CD14-positive monocyte (primary cell): ENCODE data around the gene JMJD7. TPM values are rescaled to one million over a fixed set of nuclear protein-coding genes. Genes with fewer than 3 reads are reported as not detected.

Experiments
- DNase-seq, 3 donors: peaks; one replicate each; pipeline ENCODE4 v3.0.0-alpha.2; 2011 to 2022
- H2AFZ ChIP-seq: 2 replicates; pipeline ENCODE4 v1.6.0; 2012; ENCODE audit warnings: mild to moderate bottlenecking, low read depth, low read length, inconsistent platforms; ENCODE audit not compliant: insufficient read depth, poor library complexity, severe bottlenecking
- H3K27ac ChIP-seq, 2 donors: 1 replicate in 1 of 2; 2 replicates in 1 of 2; pipeline ENCODE4 v1.5.1; 2012 to 2013; ENCODE audit warnings: low read length in 2 of 2, control low read depth in 1 of 2, inconsistent platforms in 1 of 2, low read depth in 1 of 2, mild to moderate bottlenecking in 1 of 2
- H3K27me3 ChIP-seq, 2 donors: one replicate each; pipeline versions ENCODE4 v1.6.0 to v1.6.1; 2011 to 2013; ENCODE audit warnings: low read length in 2 of 2; ENCODE audit not compliant: control insufficient read depth in 2 of 2, insufficient read depth in 2 of 2
- H3K36me3 ChIP-seq, 2 donors: replicated peaks in 1 of 2; 1 replicate in 1 of 2; 2 replicates in 1 of 2; pipeline versions ENCODE4 v1.5.1 to v1.6.1; 2012 to 2013; ENCODE audit warnings: low read length in 2 of 2, control low read depth in 1 of 2, inconsistent platforms in 1 of 2, mild to moderate bottlenecking in 1 of 2; ENCODE audit not compliant: insufficient read depth in 2 of 2, control insufficient read depth in 1 of 2
- H3K4me1 ChIP-seq, 2 donors: 1 replicate in 1 of 2; 2 replicates in 1 of 2; pipeline versions ENCODE4 v1.5.1 to v1.6.1; 2012 to 2013; ENCODE audit warnings: low read length in 2 of 2, control low read depth in 1 of 2, inconsistent platforms in 1 of 2, mild to moderate bottlenecking in 1 of 2, moderate library complexity in 1 of 2; ENCODE audit not compliant: insufficient read depth in 2 of 2, control insufficient read depth in 1 of 2
- H3K4me2 ChIP-seq: replicated peaks from 2 replicates; pipeline ENCODE3; 2012; ENCODE audit warnings: low read length, moderate library complexity, mild to moderate bottlenecking; ENCODE audit not compliant: poor library complexity, severe bottlenecking; ENCODE audit errors: extremely low read depth
- H3K4me3 ChIP-seq, 3 experiments: fragments of 200-600 bp in 1 of 3; sonication (generic) in 1 of 3; replicated peaks in 1 of 3; 1 replicate in 2 of 3; 2 replicates in 1 of 3; pipeline ENCODE4 v1.5.1; 2011 to 2013; ENCODE audit warnings: low read length in 3 of 3, mild to moderate bottlenecking in 3 of 3, control low read depth in 2 of 3, low read depth in 2 of 3, inconsistent platforms in 1 of 3, moderate library complexity in 1 of 3
- H3K79me2 ChIP-seq: 2 replicates; pipeline ENCODE4 v1.6.0; 2012; ENCODE audit warnings: mild to moderate bottlenecking, control low read depth, inconsistent platforms, low read length, moderate library complexity; ENCODE audit not compliant: insufficient read depth
- H3K9ac ChIP-seq: 2 replicates; pipeline ENCODE4 v1.6.0; 2017; ENCODE audit warnings: low read length, mild to moderate bottlenecking; ENCODE audit not compliant: insufficient read depth, poor library complexity, severe bottlenecking
- H3K9me3 ChIP-seq, 2 donors: replicated peaks in 1 of 2; 1 replicate in 1 of 2; 2 replicates in 1 of 2; pipeline versions ENCODE4 v1.5.1 to v1.6.1; 2012 to 2013; ENCODE audit warnings: low read length in 2 of 2, control low read depth in 1 of 2; ENCODE audit not compliant: control insufficient read depth in 1 of 2, insufficient read depth in 1 of 2
- H4K20me1 ChIP-seq: 2 replicates; pipeline ENCODE4 v1.6.0; 2012; ENCODE audit warnings: mild to moderate bottlenecking, low read length, control low read depth, moderate library complexity; ENCODE audit not compliant: insufficient read depth
- H3K27ac Mint-ChIP-seq, 7 donors: one replicate each; pipeline ENCODE4 v1.8.0; 2020; ENCODE audit warnings: mild to moderate bottlenecking in 7 of 7, mixed read lengths in 7 of 7, moderate library complexity in 6 of 7, inconsistent platforms in 2 of 7
- H3K27me3 Mint-ChIP-seq, 3 donors: one replicate each; pipeline ENCODE4 v1.8.0; 2021 to 2022; ENCODE audit warnings: low read depth in 3 of 3, mild to moderate bottlenecking in 3 of 3, mixed read lengths in 3 of 3, moderate library complexity in 3 of 3, inconsistent platforms in 1 of 3
- H3K36me3 Mint-ChIP-seq, 2 donors: one replicate each; pipeline ENCODE4 v1.8.0; 2020; ENCODE audit warnings: mixed read lengths in 2 of 2, inconsistent platforms in 1 of 2, mild to moderate bottlenecking in 1 of 2
- H3K4me1 Mint-ChIP-seq: one replicate; pipeline ENCODE4 v1.8.0; 2020; ENCODE audit warnings: mild to moderate bottlenecking, mixed read lengths
- H3K4me3 Mint-ChIP-seq, 2 donors: one replicate each; pipeline ENCODE4 v1.8.0; 2020; ENCODE audit warnings: mild to moderate bottlenecking in 2 of 2, mixed read lengths in 2 of 2, moderate library complexity in 1 of 2
- H3K9me3 Mint-ChIP-seq, 7 donors: one replicate each; pipeline ENCODE4 v1.8.0; 2020 to 2022; ENCODE audit warnings: mixed read lengths in 7 of 7, mild to moderate bottlenecking in 6 of 7, moderate library complexity in 6 of 7, inconsistent platforms in 2 of 7
- CTCF ChIP-seq: fragments of 200-600 bp; IDR thresholded peaks from one replicate; pipeline ENCODE4 v1.8.0; 2022; ENCODE audit warnings: antibody characterized with exemption, mild to moderate bottlenecking
- WGBS: methylation state at CpG from one replicate; pipeline ENCODE4 v1.1.5; 2013; ENCODE audit warnings: missing lambda C conversion rate; ENCODE audit not compliant: insufficient coverage; 5-methylcytosine and 5-hydroxymethylcytosine counted together
- intact Hi-C, 2 donors: fragments of 100-400 bp; cut with micrococcal nuclease; formaldehyde crosslinking; loops; one replicate each; pipeline versions ENCODE4 v1.15.0 to v1.15.1; 2023
- polyA plus RNA-seq, 3 donors: library from polyadenylated mRNA; depleted of rRNA in 1 of 3; unstranded in 2 of 3; stranded (reverse) in 1 of 3; fragments of 300-500 nt in 2 of 3; fragments of >200 nt in 1 of 3; fragmentation: Illumina TruSeq in 2 of 3; gene quantifications; 1 replicate in 2 of 3; 2 replicates in 1 of 3; pipeline ENCODE4 v1.2.3, GENCODE V29; 2012 to 2021

Gene JMJD7
- polyA plus RNA-seq, 3 donors = 11.3 to 18.8 (median 15.2) TPM

GRCh38 chr15:41780727-41781126, 47.2 kb upstream of the JMJD7 start:
- DNase-seq = no peak
- H3K4me3 Mint-ChIP-seq = no peak overlapping the region
- H3K4me2 ChIP-seq = no peak overlapping the region
- peaks cover 4% of the 10 kb centered on the region in 2 donors for H3K4me1 ChIP-seq
- no peaks in the 10 kb centered on the region for H3K9me3 ChIP-seq
- no peak overlapping the region for H3K27ac ChIP-seq
- no peaks in the 10 kb centered on the region for H3K27me3 ChIP-seq
- TF ChIP-seq CTCF = no peak
- H3K9me3 Mint-ChIP-seq = no peaks in the 10 kb centered on the region
- H2AFZ ChIP-seq = no peak overlapping the region
- H3K36me3 Mint-ChIP-seq = peaks cover 14 to 22% of the 10 kb centered on the region in 2 donors
- intact Hi-C loops = no loop called here
- no peak overlapping the region for H3K9ac ChIP-seq
- H3K27me3 Mint-ChIP-seq = no peaks in the 10 kb centered on the region
- no peaks in the 10 kb centered on the region for H3K36me3 ChIP-seq
- no peak overlapping the region for H3K4me3 ChIP-seq
- WGBS = no CpG with 5 or more reads among the region's 1 CpG
- no peaks in the 10 kb centered on the region for H4K20me1 ChIP-seq
- no peak overlapping the region for H3K27ac Mint-ChIP-seq
- H3K4me1 Mint-ChIP-seq = peaks cover 27% of the 10 kb centered on the region
- peaks cover 6% of the 10 kb centered on the region for H3K79me2 ChIP-seq

GRCh38 chr15:41782371-41783282, 45.3 kb upstream of the JMJD7 start:
- Mint-ChIP-seq H3K9me3 (no peaks in the 10 kb centered on the region), H3K27me3 (no peaks in the 10 kb centered on the region), H3K27ac (no peak overlapping the region), H3K4me3 (no peak overlapping the region), H3K36me3 (peaks cover 14 to 19% of the 10 kb centered on the region in 2 donors), H3K4me1 (peaks cover 15% of the 10 kb centered on the region)
- Histone ChIP-seq H3K4me3 (no peak overlapping the region), H3K79me2 (no peaks in the 10 kb centered on the region), H4K20me1 (no peaks in the 10 kb centered on the region), H3K36me3 (no peaks in the 10 kb centered on the region), H3K4me1 (no peaks in the 10 kb centered on the region), H3K27ac (no peak overlapping the region), H3K9me3 (no peaks in the 10 kb centered on the region), H3K4me2 (no peak overlapping the region), H2AFZ (no peak overlapping the region), H3K9ac (no peak overlapping the region), H3K27me3 (no peaks in the 10 kb centered on the region)
- TF ChIP-seq CTCF = no peak
- intact Hi-C loops = no loop called here
- no peak for DNase-seq
- WGBS = 31% methylated on average over 2 of the region's 5 CpGs
